K562 (cell line): ENCODE measurements around the gene OR8B8. TPM values are rescaled to one million over a fixed set of nuclear protein-coding genes. Genes with fewer than 3 reads are reported as not detected.
A peak's percentile ranks its signal among the peaks of the same experiment; 100 is the strongest.

Source experiments
- GABPB2 ChIP-seq: fragments of 250-450 bp; sonication (Bioruptor Pico); conservative IDR thresholded peaks from 2 replicates; pipeline ENCODE4 v1.5.1; 2021; ENCODE audit warnings: mild to moderate bottlenecking
- HLTF ChIP-seq: fragments of 450-650 bp; IDR thresholded peaks from 2 replicates; pipeline ENCODE4 v1.6.1; 2016
- MTA3 ChIP-seq: fragments of 450-650 bp; formaldehyde crosslinking; IDR thresholded peaks from 2 replicates; pipeline ENCODE4 v1.6.1; 2017; ENCODE audit warnings: mild to moderate bottlenecking, borderline replicate concordance
- MXI1 ChIP-seq: IDR thresholded peaks from 2 replicates; pipeline ENCODE4 v1.6.1; 2011; ENCODE audit warnings: low read depth, mild to moderate bottlenecking, improper control_type of control experiment, low read length
- PYGO2 ChIP-seq: fragments of 450-650 bp; IDR thresholded peaks from 2 replicates; pipeline ENCODE4 v1.6.1; 2016; ENCODE audit warnings: mild to moderate bottlenecking, missing genetic modification characterization, moderate library complexity, missing compliant biosample characterization
- U2AF2 ChIP-seq: fragments of 200-400 bp; formaldehyde crosslinking; optimal IDR thresholded peaks from 2 replicates; pipeline ENCODE3; 2017; ENCODE audit warnings: low read depth, mild to moderate bottlenecking, low read length
- ZNF431 ChIP-seq: sonication (generic); formaldehyde crosslinking; IDR thresholded peaks from 2 replicates; pipeline ENCODE4 v1.8.0; 2022; ENCODE audit warnings: mild to moderate bottlenecking, missing genetic modification reagents
- polyA plus RNA-seq, 8 experiments: library from polyadenylated mRNA; depleted of rRNA in 4 of 8; stranded (reverse) in 5 of 8; unstranded in 3 of 8; fragments of >200 nt; fragmentation: Nextera tagmentation in 2 of 8; fragmentation: Illumina TruSeq in 1 of 8; extraction: Ambion mirVana in 2 of 8; extraction: Trizol in 1 of 8; gene quantifications; 2 replicates each; pipeline versions ENCODE4 v1.2.1 to v1.2.3, GENCODE V29; 2011 to 2014; ENCODE audit warnings: inconsistent platforms in 1 of 8, missing spikeins in 1 of 8
- total RNA-seq, 7 experiments: library from RNA; depleted of rRNA in 6 of 7; stranded (reverse); fragments of >200 nt in 6 of 7; fragmentation: Illumina TruSeq in 2 of 7; extraction: Trizol in 2 of 7; gene quantifications; 2 replicates each; pipeline versions ENCODE4 v1.2.1 to v1.2.3, GENCODE V29; 2011 to 2021; ENCODE audit warnings: low replicate concordance in 1 of 7
- TF ChIP-seq, protein P1 (sequence below): fragments of 450-650 bp; conservative IDR thresholded peaks from 2 replicates; pipeline ENCODE4 v1.6.1; 2016; ENCODE audit warnings: missing genetic modification characterization, low read depth, mild to moderate bottlenecking, control low read depth, missing compliant biosample characterization
- TF ChIP-seq, protein P2 (sequence below): IDR thresholded peaks from 3 replicates; pipeline ENCODE4 v1.6.1; 2011; ENCODE audit warnings: borderline replicate concordance, mild to moderate bottlenecking; ENCODE audit not compliant: insufficient read length, insufficient read depth
- TF ChIP-seq, protein P3 (sequence below), 2 experiments: fragments of 450-650 bp; IDR thresholded peaks; 2 replicates each; pipeline ENCODE4 v1.6.1; 2018; ENCODE audit warnings: mild to moderate bottlenecking in 2 of 2, low read depth in 1 of 2; ENCODE audit not compliant: partially characterized antibody in 2 of 2
- TF ChIP-seq, protein P4 (sequence below): fragments of 450-650 bp; formaldehyde crosslinking; IDR thresholded peaks from 2 replicates; pipeline ENCODE4 v1.4.0; 2020; ENCODE audit warnings: mild to moderate bottlenecking, mixed read lengths
- TF ChIP-seq, protein P5 (sequence below): IDR thresholded peaks from 2 replicates; pipeline ENCODE4 v1.6.1; 2011; ENCODE audit warnings: borderline replicate concordance, low read depth, mild to moderate bottlenecking, moderate library complexity, low read length; ENCODE audit not compliant: insufficient read depth, poor library complexity, severe bottlenecking
- TF ChIP-seq, protein P6 (sequence below): fragments of 250-450 bp; sonication (Bioruptor Pico); IDR thresholded peaks from 2 replicates; pipeline ENCODE4 v1.8.0; 2022; ENCODE audit warnings: moderate library complexity, mild to moderate bottlenecking, inconsistent platforms

OR8B8 gene
- total and polyA plus RNA-seq, 9 of the 15 experiments (the other 6 are each of a cell fraction or from before 2014, with no cell fraction given), result 0.18 TPM; not detected in 8

DNA sequence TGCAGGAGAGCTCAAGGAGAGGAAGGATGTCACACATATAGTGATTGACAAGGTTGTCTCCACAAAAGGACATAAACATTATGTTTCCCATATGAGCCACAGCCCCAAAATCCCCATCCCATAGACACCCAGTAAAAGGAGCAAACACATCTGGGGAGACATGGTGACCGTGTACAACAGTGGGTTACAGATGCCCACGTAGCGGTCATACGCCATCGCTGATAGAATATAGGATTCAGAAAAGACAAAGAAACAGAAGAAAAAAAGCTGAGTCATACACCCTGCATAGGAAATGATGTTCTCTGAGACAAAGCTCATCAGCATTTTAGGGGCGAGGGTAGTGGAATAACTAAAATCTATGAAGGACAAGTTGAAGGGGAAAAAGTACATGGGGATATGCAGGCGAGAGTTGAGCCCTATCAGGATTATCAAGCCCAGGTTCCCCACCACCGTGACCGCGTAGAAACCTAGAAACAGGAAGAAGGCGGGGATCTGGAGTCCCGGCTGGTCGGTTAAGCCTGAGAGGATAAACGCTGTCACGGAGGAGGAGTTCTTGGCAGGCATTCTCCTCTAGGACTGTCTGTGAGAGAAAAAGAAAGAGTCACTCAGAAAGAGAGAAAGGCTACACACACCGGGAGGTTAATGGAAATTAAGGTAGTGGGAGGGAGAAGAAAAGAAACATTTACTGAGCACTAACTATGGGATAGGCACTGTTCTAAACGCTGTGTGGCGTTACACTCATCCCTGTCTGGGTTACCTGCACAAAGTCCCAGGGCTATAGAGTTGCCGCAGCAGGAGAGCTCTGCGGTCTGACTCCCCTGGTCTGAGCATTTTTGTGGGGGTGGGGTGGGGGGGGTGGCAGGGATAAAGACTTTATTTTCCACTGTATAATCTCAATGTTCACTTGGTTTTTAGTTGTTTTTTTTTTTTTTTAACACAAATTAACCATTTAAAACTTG is 36.1 kb upstream of the OR8B8 start (continued):
- TF ChIP-seq ZNF431 (CRISPR knock-in tag) (no peak), MTA3 (0 out of 2 replicates have a peak, but pooled peaks have one; percentile 32), MXI1 (no peak), U2AF2 (no peak), PYGO2 (no peak), GABPB2 (no peak), HLTF (no peak)
- TF ChIP-seq, protein P1, sequence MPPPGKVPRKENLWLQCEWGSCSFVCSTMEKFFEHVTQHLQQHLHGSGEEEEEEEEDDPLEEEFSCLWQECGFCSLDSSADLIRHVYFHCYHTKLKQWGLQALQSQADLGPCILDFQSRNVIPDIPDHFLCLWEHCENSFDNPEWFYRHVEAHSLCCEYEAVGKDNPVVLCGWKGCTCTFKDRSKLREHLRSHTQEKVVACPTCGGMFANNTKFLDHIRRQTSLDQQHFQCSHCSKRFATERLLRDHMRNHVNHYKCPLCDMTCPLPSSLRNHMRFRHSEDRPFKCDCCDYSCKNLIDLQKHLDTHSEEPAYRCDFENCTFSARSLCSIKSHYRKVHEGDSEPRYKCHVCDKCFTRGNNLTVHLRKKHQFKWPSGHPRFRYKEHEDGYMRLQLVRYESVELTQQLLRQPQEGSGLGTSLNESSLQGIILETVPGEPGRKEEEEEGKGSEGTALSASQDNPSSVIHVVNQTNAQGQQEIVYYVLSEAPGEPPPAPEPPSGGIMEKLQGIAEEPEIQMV (tag), result no peak
- TF ChIP-seq, protein P2, sequence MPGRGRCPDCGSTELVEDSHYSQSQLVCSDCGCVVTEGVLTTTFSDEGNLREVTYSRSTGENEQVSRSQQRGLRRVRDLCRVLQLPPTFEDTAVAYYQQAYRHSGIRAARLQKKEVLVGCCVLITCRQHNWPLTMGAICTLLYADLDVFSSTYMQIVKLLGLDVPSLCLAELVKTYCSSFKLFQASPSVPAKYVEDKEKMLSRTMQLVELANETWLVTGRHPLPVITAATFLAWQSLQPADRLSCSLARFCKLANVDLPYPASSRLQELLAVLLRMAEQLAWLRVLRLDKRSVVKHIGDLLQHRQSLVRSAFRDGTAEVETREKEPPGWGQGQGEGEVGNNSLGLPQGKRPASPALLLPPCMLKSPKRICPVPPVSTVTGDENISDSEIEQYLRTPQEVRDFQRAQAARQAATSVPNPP, result no peak
- TF ChIP-seq, protein P3, sequence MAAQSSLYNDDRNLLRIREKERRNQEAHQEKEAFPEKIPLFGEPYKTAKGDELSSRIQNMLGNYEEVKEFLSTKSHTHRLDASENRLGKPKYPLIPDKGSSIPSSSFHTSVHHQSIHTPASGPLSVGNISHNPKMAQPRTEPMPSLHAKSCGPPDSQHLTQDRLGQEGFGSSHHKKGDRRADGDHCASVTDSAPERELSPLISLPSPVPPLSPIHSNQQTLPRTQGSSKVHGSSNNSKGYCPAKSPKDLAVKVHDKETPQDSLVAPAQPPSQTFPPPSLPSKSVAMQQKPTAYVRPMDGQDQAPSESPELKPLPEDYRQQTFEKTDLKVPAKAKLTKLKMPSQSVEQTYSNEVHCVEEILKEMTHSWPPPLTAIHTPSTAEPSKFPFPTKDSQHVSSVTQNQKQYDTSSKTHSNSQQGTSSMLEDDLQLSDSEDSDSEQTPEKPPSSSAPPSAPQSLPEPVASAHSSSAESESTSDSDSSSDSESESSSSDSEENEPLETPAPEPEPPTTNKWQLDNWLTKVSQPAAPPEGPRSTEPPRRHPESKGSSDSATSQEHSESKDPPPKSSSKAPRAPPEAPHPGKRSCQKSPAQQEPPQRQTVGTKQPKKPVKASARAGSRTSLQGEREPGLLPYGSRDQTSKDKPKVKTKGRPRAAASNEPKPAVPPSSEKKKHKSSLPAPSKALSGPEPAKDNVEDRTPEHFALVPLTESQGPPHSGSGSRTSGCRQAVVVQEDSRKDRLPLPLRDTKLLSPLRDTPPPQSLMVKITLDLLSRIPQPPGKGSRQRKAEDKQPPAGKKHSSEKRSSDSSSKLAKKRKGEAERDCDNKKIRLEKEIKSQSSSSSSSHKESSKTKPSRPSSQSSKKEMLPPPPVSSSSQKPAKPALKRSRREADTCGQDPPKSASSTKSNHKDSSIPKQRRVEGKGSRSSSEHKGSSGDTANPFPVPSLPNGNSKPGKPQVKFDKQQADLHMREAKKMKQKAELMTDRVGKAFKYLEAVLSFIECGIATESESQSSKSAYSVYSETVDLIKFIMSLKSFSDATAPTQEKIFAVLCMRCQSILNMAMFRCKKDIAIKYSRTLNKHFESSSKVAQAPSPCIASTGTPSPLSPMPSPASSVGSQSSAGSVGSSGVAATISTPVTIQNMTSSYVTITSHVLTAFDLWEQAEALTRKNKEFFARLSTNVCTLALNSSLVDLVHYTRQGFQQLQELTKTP (IDR thresholded peaks at IDR 0.05; ENCODE audit: low read depth in 1 of 2, partially characterized antibody in 2 of 2), result peak in 1 of 2 experiments; percentile 36
- TF ChIP-seq, protein P4, sequence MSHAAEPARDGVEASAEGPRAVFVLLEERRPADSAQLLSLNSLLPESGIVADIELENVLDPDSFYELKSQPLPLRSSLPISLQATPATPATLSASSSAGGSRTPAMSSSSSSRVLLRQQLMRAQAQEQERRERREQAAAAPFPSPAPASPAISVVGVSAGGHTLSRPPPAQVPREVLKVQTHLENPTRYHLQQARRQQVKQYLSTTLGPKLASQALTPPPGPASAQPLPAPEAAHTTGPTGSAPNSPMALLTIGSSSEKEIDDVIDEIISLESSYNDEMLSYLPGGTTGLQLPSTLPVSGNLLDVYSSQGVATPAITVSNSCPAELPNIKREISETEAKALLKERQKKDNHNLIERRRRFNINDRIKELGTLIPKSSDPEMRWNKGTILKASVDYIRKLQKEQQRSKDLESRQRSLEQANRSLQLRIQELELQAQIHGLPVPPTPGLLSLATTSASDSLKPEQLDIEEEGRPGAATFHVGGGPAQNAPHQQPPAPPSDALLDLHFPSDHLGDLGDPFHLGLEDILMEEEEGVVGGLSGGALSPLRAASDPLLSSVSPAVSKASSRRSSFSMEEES, result no peak
- TF ChIP-seq, protein P5, sequence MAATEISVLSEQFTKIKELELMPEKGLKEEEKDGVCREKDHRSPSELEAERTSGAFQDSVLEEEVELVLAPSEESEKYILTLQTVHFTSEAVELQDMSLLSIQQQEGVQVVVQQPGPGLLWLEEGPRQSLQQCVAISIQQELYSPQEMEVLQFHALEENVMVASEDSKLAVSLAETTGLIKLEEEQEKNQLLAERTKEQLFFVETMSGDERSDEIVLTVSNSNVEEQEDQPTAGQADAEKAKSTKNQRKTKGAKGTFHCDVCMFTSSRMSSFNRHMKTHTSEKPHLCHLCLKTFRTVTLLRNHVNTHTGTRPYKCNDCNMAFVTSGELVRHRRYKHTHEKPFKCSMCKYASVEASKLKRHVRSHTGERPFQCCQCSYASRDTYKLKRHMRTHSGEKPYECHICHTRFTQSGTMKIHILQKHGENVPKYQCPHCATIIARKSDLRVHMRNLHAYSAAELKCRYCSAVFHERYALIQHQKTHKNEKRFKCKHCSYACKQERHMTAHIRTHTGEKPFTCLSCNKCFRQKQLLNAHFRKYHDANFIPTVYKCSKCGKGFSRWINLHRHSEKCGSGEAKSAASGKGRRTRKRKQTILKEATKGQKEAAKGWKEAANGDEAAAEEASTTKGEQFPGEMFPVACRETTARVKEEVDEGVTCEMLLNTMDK, result no peak
- TF ChIP-seq, protein P6, sequence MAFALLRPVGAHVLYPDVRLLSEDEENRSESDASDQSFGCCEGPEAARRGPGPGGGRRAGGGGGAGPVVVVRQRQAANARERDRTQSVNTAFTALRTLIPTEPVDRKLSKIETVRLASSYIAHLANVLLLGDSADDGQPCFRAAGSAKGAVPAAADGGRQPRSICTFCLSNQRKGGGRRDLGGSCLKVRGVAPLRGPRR (CRISPR knock-in tag), result no peak
